A673 (cell line): Measurements from ENCODE around the gene PIEZO1. TPM values are rescaled to one million over a fixed set of nuclear protein-coding genes. Genes with fewer than 3 reads are reported as not detected.

Source experiments
- BruUV-seq: library from RNA; stranded (reverse); fragments of 400-500 nt; replicated peaks from 2 replicates; lab custom pipeline; 2021; lab: Mats Ljungman, UMichigan
- CTCF ChIA-PET: fragments of 300-600 bp; sonication (Branson Sonifier 250); formaldehyde crosslinking; loops from one replicate; lab custom pipeline; 2022; ENCODE audit warnings: antibody characterized with exemption; lab: Charles Lee
- POLR2A ChIA-PET: fragments of 300-600 bp; sonication (Branson Sonifier 250); formaldehyde crosslinking; loops from one replicate; lab custom pipeline; 2022; ENCODE audit warnings: antibody characterized with exemption; ENCODE audit not compliant: low non-redundant PET; lab: Charles Lee
- DNase-seq: peaks from one replicate; pipeline ENCODE4 v3.0.0-alpha.2; 2015; ENCODE audit warnings: low spot score
- H3K27ac ChIP-seq: fragments of 200-600 bp; sonication (generic); 2 replicates; pipeline ENCODE4 v1.5.1; 2016; ENCODE audit warnings: mixed run types, low read depth, mild to moderate bottlenecking, mixed read lengths, antibody characterized with exemption, low read length; ENCODE audit not compliant: poor library complexity, severe bottlenecking
- H3K27me3 ChIP-seq: fragments of 200-600 bp; sonication (generic); replicated peaks from 2 replicates; pipeline ENCODE4 v1.6.1; 2017; ENCODE audit warnings: mixed run types, low read depth, mild to moderate bottlenecking, mixed read lengths, antibody characterized with exemption, low read length; ENCODE audit not compliant: insufficient read depth, poor library complexity
- H3K36me3 ChIP-seq: fragments of 200-600 bp; sonication (generic); 2 replicates; pipeline ENCODE4 v1.6.1; 2016; ENCODE audit warnings: mixed run types, mild to moderate bottlenecking, mixed read lengths, antibody characterized with exemption, low read length; ENCODE audit not compliant: insufficient read depth, poor library complexity, severe bottlenecking
- H3K4me1 ChIP-seq: fragments of 200-600 bp; sonication (generic); 2 replicates; pipeline ENCODE4 v1.6.1; 2017; ENCODE audit warnings: mixed run types, mild to moderate bottlenecking, mixed read lengths, antibody characterized with exemption, low read length; ENCODE audit not compliant: insufficient read depth, poor library complexity, severe bottlenecking
- H3K4me3 ChIP-seq: fragments of 200-600 bp; sonication (generic); 2 replicates; pipeline ENCODE4 v1.5.1; 2016; ENCODE audit warnings: low read depth, mixed run types, mild to moderate bottlenecking, mixed read lengths, low read length; ENCODE audit not compliant: poor library complexity, severe bottlenecking
- H3K9me3 ChIP-seq: fragments of 200-600 bp; sonication (generic); 2 replicates; pipeline ENCODE4 v1.6.1; 2016; ENCODE audit warnings: mixed run types, low read depth, mild to moderate bottlenecking, mixed read lengths, antibody characterized with exemption, low read length; ENCODE audit not compliant: poor library complexity, severe bottlenecking
- EZH2 ChIP-seq: fragments of 200-600 bp; sonication (generic); IDR thresholded peaks from 2 replicates; pipeline ENCODE4 v1.6.1; 2017; ENCODE audit warnings: borderline replicate concordance, low read depth, mild to moderate bottlenecking, mixed read lengths, antibody characterized with exemption, low read length; ENCODE audit not compliant: poor library complexity, severe bottlenecking
- intact Hi-C: fragments of 100-400 bp; cut with micrococcal nuclease; formaldehyde crosslinking; loops from one replicate; pipeline ENCODE4 v1.10.0; 2022; ENCODE audit not compliant: unreplicated experiment
- total RNA-seq: library from RNA; stranded (reverse); gene quantifications from 2 replicates; pipeline ENCODE4 v1.2.3, GENCODE V29; 2021
- TF ChIP-seq, protein P1 (sequence below): fragments of 300-800, 200-600 bp; sonication (generic); conservative IDR thresholded peaks from 2 replicates; pipeline ENCODE4 v1.5.1; 2017; ENCODE audit warnings: low read depth, mild to moderate bottlenecking, antibody characterized with exemption, low read length, moderate library complexity, mixed read lengths

Gene PIEZO1
- total RNA-seq, 1 experiment from 2014 or later, result 174 TPM

DNA sequence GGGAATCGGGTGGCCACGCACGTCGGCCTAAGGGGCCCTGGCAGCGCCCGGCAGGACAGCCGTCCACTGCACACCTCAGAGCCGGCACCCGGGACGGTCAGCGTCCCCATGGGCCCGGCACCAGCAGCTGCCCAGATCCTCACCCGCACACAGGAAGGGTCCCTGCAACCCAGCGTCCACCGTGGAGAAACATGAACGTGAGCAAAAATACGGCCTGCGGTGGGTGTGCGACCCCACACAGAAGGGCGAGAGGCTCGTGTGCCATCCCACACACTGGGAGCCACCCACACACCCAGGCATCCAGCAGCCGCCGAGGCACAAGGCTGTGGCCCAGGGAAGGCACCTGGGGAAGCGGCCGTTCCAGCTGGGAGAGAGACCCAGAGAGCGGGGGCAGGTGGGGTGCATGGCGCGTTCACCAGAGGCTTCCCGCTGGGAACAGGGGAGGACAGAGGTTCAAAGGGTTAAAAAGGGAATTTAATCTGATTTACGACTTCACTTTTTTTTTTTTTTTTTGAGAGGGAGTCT lies 6.4 kb downstream of the PIEZO1 start:
- Histone ChIP-seq H3K4me3 (no peak overlapping the region), H3K27me3 (no peaks in the 10 kb centered on the region), H3K9me3 (no peaks in the 10 kb centered on the region), H3K36me3 (no peaks in the 10 kb centered on the region), H3K4me1 (peaks cover 73% of the 10 kb centered on the region), H3K27ac (peak overlapping the region; percentile 65)
- DNase-seq, result no peak
- intact Hi-C loops, result no loop called here
- ChIA-PET CTCF (no interaction called here), POLR2A (no interaction called here)
- TF ChIP-seq EZH2, result no peak
- TF ChIP-seq, protein P1, sequence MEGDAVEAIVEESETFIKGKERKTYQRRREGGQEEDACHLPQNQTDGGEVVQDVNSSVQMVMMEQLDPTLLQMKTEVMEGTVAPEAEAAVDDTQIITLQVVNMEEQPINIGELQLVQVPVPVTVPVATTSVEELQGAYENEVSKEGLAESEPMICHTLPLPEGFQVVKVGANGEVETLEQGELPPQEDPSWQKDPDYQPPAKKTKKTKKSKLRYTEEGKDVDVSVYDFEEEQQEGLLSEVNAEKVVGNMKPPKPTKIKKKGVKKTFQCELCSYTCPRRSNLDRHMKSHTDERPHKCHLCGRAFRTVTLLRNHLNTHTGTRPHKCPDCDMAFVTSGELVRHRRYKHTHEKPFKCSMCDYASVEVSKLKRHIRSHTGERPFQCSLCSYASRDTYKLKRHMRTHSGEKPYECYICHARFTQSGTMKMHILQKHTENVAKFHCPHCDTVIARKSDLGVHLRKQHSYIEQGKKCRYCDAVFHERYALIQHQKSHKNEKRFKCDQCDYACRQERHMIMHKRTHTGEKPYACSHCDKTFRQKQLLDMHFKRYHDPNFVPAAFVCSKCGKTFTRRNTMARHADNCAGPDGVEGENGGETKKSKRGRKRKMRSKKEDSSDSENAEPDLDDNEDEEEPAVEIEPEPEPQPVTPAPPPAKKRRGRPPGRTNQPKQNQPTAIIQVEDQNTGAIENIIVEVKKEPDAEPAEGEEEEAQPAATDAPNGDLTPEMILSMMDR, result no peak
- no TSS peak for BruUV-seq

- H3K27ac ChIP-seq, result peak overlapping the region; percentile 64
- ChIA-PET CTCF (interaction anchor here (1.4 kb wide), 1 partner anchor 41 kb away, joined by 3 read pairs; no protein-coding TSS in a partner anchor), POLR2A (no interaction called here)
- no peaks in the 10 kb centered on the region for H3K36me3 ChIP-seq
- TF ChIP-seq, protein P1, result no peak
- TF ChIP-seq EZH2, result no peak
- intact Hi-C loops, result no loop called here
- H3K4me1 ChIP-seq, result peaks cover 73% of the 10 kb centered on the region
- BruUV-seq, result no TSS peak
- no peaks in the 10 kb centered on the region for H3K27me3 ChIP-seq
- no peaks in the 10 kb centered on the region for H3K9me3 ChIP-seq
- H3K4me3 ChIP-seq, result no peak overlapping the region
- no peak for DNase-seq
Measured at GRCh38 chr16:88778271-88778525, 6.8 kb downstream of the PIEZO1 start.

DNA sequence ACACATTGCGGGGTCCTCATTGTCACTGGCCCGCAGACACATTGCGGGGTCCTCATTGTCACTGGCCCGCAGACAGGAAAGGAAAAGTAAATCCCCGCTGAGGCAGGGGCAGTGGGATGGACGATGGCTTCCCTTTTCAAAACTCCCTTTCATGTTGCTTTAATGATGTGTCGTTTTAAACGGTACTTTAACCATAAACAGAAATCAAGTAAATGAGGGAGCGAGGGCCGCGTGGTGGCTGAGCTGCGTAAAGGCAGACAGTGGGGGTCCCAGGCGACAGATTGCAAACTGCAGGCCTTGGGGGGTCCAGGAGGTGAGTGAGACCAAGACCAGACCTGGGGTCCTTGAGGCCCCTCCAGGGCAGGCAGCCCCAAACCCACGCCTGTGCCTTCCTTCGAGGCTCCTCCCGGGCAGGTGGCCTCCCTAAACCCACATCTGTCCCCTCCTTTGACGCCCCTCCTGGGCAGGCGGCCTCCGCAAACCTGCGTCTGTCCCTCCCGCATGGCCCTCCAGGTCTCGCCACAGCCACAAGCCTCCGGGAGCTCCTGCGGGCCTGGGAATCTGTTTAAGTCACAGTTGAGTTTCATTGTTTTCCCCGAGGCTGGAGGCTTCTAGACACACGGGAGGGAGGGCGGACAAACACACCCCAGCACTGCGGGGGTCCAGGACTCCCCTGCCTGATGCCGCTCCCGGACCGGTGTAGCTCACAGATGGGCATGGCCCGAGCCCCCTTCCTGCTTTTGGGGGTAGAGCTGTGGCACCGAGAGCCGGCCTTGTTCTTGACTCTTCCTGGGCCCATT lies 7.3 kb downstream of the PIEZO1 start:
- BruUV-seq, result no TSS peak
- CTCF ChIA-PET, result interaction anchor here (1.4 kb wide), 1 partner anchor 40 kb away, joined by 3 read pairs; no protein-coding TSS in a partner anchor
- intact Hi-C loops, result no loop called here
- Histone ChIP-seq H3K27me3 (no peaks in the 10 kb centered on the region), H3K36me3 (no peaks in the 10 kb centered on the region), H3K27ac (peak overlapping the region; percentile 64), H3K4me3 (no peak overlapping the region), H3K9me3 (no peaks in the 10 kb centered on the region), H3K4me1 (peaks cover 73% of the 10 kb centered on the region)
- no peak for DNase-seq
- TF ChIP-seq, protein P1, result no peak
- no peak for TF ChIP-seq EZH2
- POLR2A ChIA-PET, result no interaction called here
